Measurements from ENCODE around the gene CCDC110. TPM values are rescaled to one million over a fixed set of nuclear protein-coding genes. Genes with fewer than 3 reads are reported as not detected.

CCDC110 gene
- total and polyA plus RNA-seq, 2 of the 13 experiments (the other 11 are each of a cell fraction or from before 2014, with no cell fraction given): not detected

GRCh38 chr4:185425647-185426352 lies 45.7 kb downstream of the CCDC110 start, which contains the start of gene UFSP2 (continued):
- TF ChIP-seq TRIM22 (IDR thresholded peaks at IDR 0.05): no peak
- peak; percentile 97 for TF ChIP-seq BHLHE40 (IDR thresholded peaks at IDR 0.05; ENCODE audit: low read length)
- TF ChIP-seq REPIN1 (CRISPR knock-in tag; IDR thresholded peaks at IDR 0.05; ENCODE audit: borderline replicate concordance, low read depth): no peak
- no peak for TF ChIP-seq HNRNPUL1 (IDR thresholded peaks at IDR 0.05; ENCODE audit: low read depth, low read length)
- TF ChIP-seq, protein P1, sequence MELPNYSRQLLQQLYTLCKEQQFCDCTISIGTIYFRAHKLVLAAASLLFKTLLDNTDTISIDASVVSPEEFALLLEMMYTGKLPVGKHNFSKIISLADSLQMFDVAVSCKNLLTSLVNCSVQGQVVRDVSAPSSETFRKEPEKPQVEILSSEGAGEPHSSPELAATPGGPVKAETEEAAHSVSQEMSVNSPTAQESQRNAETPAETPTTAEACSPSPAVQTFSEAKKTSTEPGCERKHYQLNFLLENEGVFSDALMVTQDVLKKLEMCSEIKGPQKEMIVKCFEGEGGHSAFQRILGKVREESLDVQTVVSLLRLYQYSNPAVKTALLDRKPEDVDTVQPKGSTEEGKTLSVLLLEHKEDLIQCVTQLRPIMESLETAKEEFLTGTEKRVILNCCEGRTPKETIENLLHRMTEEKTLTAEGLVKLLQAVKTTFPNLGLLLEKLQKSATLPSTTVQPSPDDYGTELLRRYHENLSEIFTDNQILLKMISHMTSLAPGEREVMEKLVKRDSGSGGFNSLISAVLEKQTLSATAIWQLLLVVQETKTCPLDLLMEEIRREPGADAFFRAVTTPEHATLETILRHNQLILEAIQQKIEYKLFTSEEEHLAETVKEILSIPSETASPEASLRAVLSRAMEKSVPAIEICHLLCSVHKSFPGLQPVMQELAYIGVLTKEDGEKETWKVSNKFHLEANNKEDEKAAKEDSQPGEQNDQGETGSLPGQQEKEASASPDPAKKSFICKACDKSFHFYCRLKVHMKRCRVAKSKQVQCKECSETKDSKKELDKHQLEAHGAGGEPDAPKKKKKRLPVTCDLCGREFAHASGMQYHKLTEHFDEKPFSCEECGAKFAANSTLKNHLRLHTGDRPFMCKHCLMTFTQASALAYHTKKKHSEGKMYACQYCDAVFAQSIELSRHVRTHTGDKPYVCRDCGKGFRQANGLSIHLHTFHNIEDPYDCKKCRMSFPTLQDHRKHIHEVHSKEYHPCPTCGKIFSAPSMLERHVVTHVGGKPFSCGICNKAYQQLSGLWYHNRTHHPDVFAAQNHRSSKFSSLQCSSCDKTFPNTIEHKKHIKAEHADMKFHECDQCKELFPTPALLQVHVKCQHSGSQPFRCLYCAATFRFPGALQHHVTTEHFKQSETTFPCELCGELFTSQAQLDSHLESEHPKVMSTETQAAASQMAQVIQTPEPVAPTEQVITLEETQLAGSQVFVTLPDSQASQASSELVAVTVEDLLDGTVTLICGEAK (IDR thresholded peaks at IDR 0.05): no peak
- TF ChIP-seq, protein P1 (CRISPR knock-in tag; IDR thresholded peaks at IDR 0.05): peak; percentile 60; the same call in 1 of the 2 replicates
- TF ChIP-seq, protein P2, sequence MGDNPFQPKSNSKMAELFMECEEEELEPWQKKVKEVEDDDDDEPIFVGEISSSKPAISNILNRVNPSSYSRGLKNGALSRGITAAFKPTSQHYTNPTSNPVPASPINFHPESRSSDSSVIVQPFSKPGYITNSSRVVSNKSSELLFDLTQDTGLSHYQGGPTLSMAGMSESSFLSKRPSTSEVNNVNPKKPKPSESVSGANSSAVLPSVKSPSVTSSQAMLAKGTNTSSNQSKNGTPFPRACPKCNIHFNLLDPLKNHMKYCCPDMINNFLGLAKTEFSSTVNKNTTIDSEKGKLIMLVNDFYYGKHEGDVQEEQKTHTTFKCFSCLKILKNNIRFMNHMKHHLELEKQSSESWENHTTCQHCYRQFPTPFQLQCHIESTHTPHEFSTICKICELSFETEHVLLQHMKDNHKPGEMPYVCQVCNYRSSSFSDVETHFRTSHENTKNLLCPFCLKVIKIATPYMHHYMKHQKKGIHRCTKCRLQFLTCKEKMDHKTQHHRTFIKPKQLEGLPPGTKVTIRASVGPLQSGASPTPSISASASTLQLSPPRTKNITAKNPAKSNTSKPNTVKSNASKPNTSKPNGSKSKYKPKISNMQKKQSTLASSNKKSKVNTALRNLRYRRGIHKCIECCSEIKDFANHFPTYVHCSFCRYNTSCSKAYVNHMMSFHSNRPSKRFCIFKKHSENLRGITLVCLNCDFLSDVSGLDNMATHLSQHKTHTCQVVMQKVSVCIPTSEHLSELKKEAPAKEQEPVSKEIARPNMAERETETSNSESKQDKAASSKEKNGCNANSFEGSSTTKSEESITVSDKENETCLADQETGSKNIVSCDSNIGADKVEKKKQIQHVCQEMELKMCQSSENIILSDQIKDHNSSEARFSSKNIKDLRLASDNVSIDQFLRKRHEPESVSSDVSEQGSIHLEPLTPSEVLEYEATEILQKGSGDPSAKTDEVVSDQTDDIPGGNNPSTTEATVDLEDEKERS (CRISPR knock-in tag; IDR thresholded peaks at IDR 0.05): peak; percentile 76; the same call in 1 of the 2 replicates
- no peak for TF ChIP-seq FOXP4 (CRISPR knock-in tag; IDR thresholded peaks at IDR 0.05)
- no peak for TF ChIP-seq GATA4 (IDR thresholded peaks at IDR 0.05; ENCODE audit: borderline replicate concordance, low read depth)
- TF ChIP-seq ZNF550 (CRISPR knock-in tag; IDR thresholded peaks at IDR 0.05; ENCODE audit: borderline replicate concordance): no peak
- no peak for TF ChIP-seq SP2 (CRISPR knock-in tag; IDR thresholded peaks at IDR 0.05)
- TF ChIP-seq PHB2 (IDR thresholded peaks at IDR 0.05; ENCODE audit: partially characterized antibody): no peak
- no peak for TF ChIP-seq ATM (IDR thresholded peaks at IDR 0.05; ENCODE audit: borderline replicate concordance)
- TF ChIP-seq SALL1 (CRISPR knock-in tag; IDR thresholded peaks at IDR 0.05): no peak; the same call in none of the 2 replicates
